Suprapubic skin (tissue), 4 donors: Measurements from ENCODE around the gene CYSLTR1. TPM values are rescaled to one million over a fixed set of nuclear protein-coding genes. Genes with fewer than 3 reads are reported as not detected.

Source experiments
- DNase-seq, 2 donors: peaks; one replicate each; pipeline ENCODE4 v3.0.0-alpha.2; 2019; ENCODE audit warnings: low spot score in 2 of 2
- H3K27ac ChIP-seq: fragments of 200-600 bp; sonication (generic); one replicate; pipeline ENCODE4 v1.5.1; 2019
- H3K27me3 ChIP-seq: fragments of 200-600 bp; sonication (generic); one replicate; pipeline ENCODE4 v1.5.1; 2019
- H3K36me3 ChIP-seq: fragments of 200-600 bp; sonication (generic); one replicate; pipeline ENCODE4 v1.5.1; 2019
- H3K4me1 ChIP-seq: fragments of 200-600 bp; sonication (generic); one replicate; pipeline ENCODE4 v1.5.1; 2019
- H3K4me3 ChIP-seq: fragments of 200-600 bp; sonication (generic); one replicate; pipeline ENCODE4 v1.5.1; 2019; ENCODE audit warnings: mild to moderate bottlenecking
- H3K9me3 ChIP-seq: fragments of 200-600 bp; sonication (generic); one replicate; pipeline ENCODE4 v1.5.1; 2019
- EP300 ChIP-seq: sonication (generic); formaldehyde crosslinking; IDR thresholded peaks from one replicate; pipeline ENCODE4 v1.6.1; 2017; ENCODE audit warnings: antibody characterized with exemption
- POLR2A ChIP-seq, 2 donors: fragments of 450-650 bp; IDR thresholded peaks; one replicate each; pipeline ENCODE4 v1.6.1; 2017; ENCODE audit warnings: antibody characterized with exemption in 2 of 2, mild to moderate bottlenecking in 2 of 2, moderate library complexity in 2 of 2
- POLR2AphosphoS5 ChIP-seq, 3 donors: sonication (generic); formaldehyde crosslinking; IDR thresholded peaks; one replicate each; pipeline ENCODE4 v1.6.1; 2017; ENCODE audit warnings: antibody characterized with exemption in 3 of 3
- WGBS: methylation state at CpG from one replicate; pipeline ENCODE4 v1.1.5; 2018; 5-methylcytosine and 5-hydroxymethylcytosine counted together
- total RNA-seq, 4 donors: library from RNA; depleted of rRNA; stranded (reverse); fragments of >200 nt; gene quantifications; one replicate each; pipeline ENCODE4 v1.1.0, GENCODE V29; 2016
- TF ChIP-seq, protein P1 (sequence below), 2 donors: fragments of 200-600 bp in 1 of 2; fragments of 450-650 bp in 1 of 2; sonication (generic) in 1 of 2; IDR thresholded peaks; one replicate each; pipeline ENCODE4 v1.5.1; 2016 to 2019; ENCODE audit warnings: antibody characterized with exemption in 2 of 2, mild to moderate bottlenecking in 1 of 2, moderate library complexity in 1 of 2

Gene CYSLTR1
- total RNA-seq, 4 donors from 2014 or later, result 1.1 to 3.7 (median 2.1) TPM

- Histone ChIP-seq H3K36me3 (no peaks in the 10 kb centered on the region), H3K27ac (no peak overlapping the region), H3K4me1 (peaks cover 4% of the 10 kb centered on the region), H3K4me3 (no peak overlapping the region), H3K9me3 (no peaks in the 10 kb centered on the region), H3K27me3 (no peaks in the 10 kb centered on the region)
- DNase-seq, result no peak
- TF ChIP-seq POLR2A (IDR thresholded peaks at IDR 0.05) (no peak), EP300 (no peak), POLR2AphosphoS5 (IDR thresholded peaks at IDR 0.05) (no peak)
- TF ChIP-seq, protein P1, sequence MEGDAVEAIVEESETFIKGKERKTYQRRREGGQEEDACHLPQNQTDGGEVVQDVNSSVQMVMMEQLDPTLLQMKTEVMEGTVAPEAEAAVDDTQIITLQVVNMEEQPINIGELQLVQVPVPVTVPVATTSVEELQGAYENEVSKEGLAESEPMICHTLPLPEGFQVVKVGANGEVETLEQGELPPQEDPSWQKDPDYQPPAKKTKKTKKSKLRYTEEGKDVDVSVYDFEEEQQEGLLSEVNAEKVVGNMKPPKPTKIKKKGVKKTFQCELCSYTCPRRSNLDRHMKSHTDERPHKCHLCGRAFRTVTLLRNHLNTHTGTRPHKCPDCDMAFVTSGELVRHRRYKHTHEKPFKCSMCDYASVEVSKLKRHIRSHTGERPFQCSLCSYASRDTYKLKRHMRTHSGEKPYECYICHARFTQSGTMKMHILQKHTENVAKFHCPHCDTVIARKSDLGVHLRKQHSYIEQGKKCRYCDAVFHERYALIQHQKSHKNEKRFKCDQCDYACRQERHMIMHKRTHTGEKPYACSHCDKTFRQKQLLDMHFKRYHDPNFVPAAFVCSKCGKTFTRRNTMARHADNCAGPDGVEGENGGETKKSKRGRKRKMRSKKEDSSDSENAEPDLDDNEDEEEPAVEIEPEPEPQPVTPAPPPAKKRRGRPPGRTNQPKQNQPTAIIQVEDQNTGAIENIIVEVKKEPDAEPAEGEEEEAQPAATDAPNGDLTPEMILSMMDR (IDR thresholded peaks at IDR 0.05), result no peak
These were observed 6.1 kb upstream of the CYSLTR1 start for GRCh38 chrX:78333521-78333920.

- TF ChIP-seq, protein P1 (IDR thresholded peaks at IDR 0.05), result no peak
- TF ChIP-seq POLR2A (IDR thresholded peaks at IDR 0.05), result no peak
- TF ChIP-seq EP300, result no peak
- no peak for TF ChIP-seq POLR2AphosphoS5 (IDR thresholded peaks at IDR 0.05)
- no peaks in the 10 kb centered on the region for H3K9me3 ChIP-seq
- no peaks in the 10 kb centered on the region for H3K27me3 ChIP-seq
- H3K27ac ChIP-seq, result no peak overlapping the region
- no peak overlapping the region for H3K4me3 ChIP-seq
- DNase-seq, result no peak
- H3K4me1 ChIP-seq, result peaks cover 4% of the 10 kb centered on the region
- no peaks in the 10 kb centered on the region for H3K36me3 ChIP-seq
- WGBS, result 67% methylated on average over 1 of the region's 1 CpG
These were observed 4.3 kb upstream of the CYSLTR1 start for GRCh38 chrX:78331708-78332107.

DNA sequence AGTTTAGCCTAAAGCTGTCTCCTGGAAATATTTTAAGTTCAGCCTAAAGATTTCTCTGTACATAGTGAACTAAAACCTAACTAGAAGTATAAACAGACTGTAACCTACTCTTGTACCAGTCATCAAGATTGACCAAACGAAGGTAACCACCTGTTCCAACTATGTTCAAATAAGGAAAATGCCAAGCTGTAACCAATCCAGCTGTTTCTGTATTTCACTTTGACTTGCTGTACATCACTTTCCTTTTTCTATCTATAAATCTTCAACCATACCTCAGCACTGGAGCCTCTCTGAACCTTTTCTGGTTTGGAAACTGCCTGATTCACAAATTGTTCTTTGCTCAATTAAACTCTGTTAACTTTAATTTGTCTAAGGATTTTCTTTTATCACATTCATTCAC is 3.1 kb upstream of the CYSLTR1 start:
- H3K27me3 ChIP-seq, result no peaks in the 10 kb centered on the region
- DNase-seq, result no peak
- no peak overlapping the region for H3K4me3 ChIP-seq
- H3K36me3 ChIP-seq, result no peaks in the 10 kb centered on the region
- H3K4me1 ChIP-seq, result peaks cover 4% of the 10 kb centered on the region
- WGBS, result 44% methylated on average over 1 of the region's 1 CpG
- TF ChIP-seq, protein P1 (IDR thresholded peaks at IDR 0.05), result no peak
- TF ChIP-seq POLR2AphosphoS5 (IDR thresholded peaks at IDR 0.05), result no peak
- TF ChIP-seq POLR2A (IDR thresholded peaks at IDR 0.05), result no peak
- TF ChIP-seq EP300, result no peak
- no peak overlapping the region for H3K27ac ChIP-seq
- H3K9me3 ChIP-seq, result no peaks in the 10 kb centered on the region

DNA sequence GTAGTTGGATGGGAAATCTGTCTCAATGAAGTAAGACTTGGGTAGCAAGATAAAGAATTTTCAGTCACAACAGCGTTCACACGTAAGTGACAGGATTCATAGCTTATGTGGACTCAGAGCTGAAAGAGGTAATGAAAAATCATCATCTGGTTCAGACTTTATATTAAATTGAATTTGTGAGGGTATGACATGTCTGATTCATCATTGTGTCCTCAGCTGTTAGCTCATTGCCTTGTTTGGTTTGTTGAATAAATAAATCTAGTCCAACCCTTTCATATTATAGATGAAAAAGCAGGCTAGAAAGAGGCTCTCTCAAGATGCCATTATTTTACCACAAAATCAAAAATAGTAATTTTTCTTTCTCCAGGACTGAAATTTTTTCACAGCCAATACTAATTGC is 2.7 kb upstream of the CYSLTR1 start:
- Histone ChIP-seq H3K4me3 (no peak overlapping the region), H3K9me3 (no peaks in the 10 kb centered on the region), H3K27ac (no peak overlapping the region), H3K36me3 (no peaks in the 10 kb centered on the region), H3K27me3 (no peaks in the 10 kb centered on the region), H3K4me1 (peaks cover 4% of the 10 kb centered on the region)
- TF ChIP-seq POLR2AphosphoS5 (IDR thresholded peaks at IDR 0.05), result no peak
- WGBS, result 86% methylated on average over 2 of the region's 2 CpGs
- no peak for DNase-seq

GRCh38 chrX:78329486-78329885 is 2.1 kb upstream of the CYSLTR1 start:
- TF ChIP-seq EP300, result no peak
- no peak for TF ChIP-seq POLR2AphosphoS5 (IDR thresholded peaks at IDR 0.05)
- TF ChIP-seq, protein P1 (IDR thresholded peaks at IDR 0.05), result no peak
- TF ChIP-seq POLR2A (IDR thresholded peaks at IDR 0.05), result no peak

DNA sequence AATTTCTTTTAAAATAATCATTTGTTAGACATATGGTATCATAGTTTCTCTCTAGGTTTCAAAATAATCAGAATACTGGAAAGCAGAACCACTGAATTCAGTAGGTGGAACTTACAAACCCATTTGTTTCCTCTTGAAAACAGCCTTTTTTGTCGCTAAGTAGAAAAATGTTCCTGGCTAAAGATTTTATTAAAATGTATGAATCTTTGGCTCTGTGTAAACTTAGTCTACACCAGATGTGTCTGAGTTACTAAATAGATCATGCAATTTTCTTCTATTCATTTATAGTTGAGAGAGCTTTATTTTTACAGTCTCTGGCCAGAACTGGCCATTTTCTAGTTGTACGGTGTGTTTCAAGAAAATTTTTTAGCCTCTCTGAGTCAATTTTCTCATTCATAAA is 1.0 kb downstream of the CYSLTR1 start:
- no peaks in the 10 kb centered on the region for H3K9me3 ChIP-seq
- H3K4me3 ChIP-seq, result peak overlapping the region; percentile 24
- WGBS, result 36% methylated on average over 2 of the region's 2 CpGs
- no peak overlapping the region for H3K27ac ChIP-seq
- H3K36me3 ChIP-seq, result no peaks in the 10 kb centered on the region
- no peak for DNase-seq
- H3K27me3 ChIP-seq, result no peaks in the 10 kb centered on the region
- peaks cover 4% of the 10 kb centered on the region for H3K4me1 ChIP-seq
- no peak for TF ChIP-seq POLR2A (IDR thresholded peaks at IDR 0.05)
- TF ChIP-seq, protein P1 (IDR thresholded peaks at IDR 0.05), result no peak
- TF ChIP-seq POLR2AphosphoS5 (IDR thresholded peaks at IDR 0.05), result no peak
- no peak for TF ChIP-seq EP300

More at GRCh38 chrX:78329486-78329885, 2.1 kb upstream of the CYSLTR1 start:
- no peaks in the 10 kb centered on the region for H3K27me3 ChIP-seq
- H3K4me3 ChIP-seq, result no peak overlapping the region
- H3K4me1 ChIP-seq, result peaks cover 4% of the 10 kb centered on the region
- no peak for DNase-seq
- no peak overlapping the region for H3K27ac ChIP-seq
- WGBS, result 58% methylated on average over 4 of the region's 4 CpGs
- H3K36me3 ChIP-seq, result no peaks in the 10 kb centered on the region
- H3K9me3 ChIP-seq, result no peaks in the 10 kb centered on the region
